GM12891 (cell line): ENCODE results near the gene STOML1.

Experiments used
- POLR2A ChIP-seq: IDR thresholded peaks from 2 replicates; pipeline ENCODE4 v1.6.1; 2011; ENCODE audit warnings: low read depth, low read length, control low read depth
- POLR2AphosphoS5 ChIP-seq: IDR thresholded peaks from 2 replicates; pipeline ENCODE4 v1.6.1; 2011; ENCODE audit warnings: low read depth, low read length, control low read depth
- SPI1 ChIP-seq: IDR thresholded peaks from 2 replicates; pipeline ENCODE4 v1.6.1; 2011; ENCODE audit warnings: low read depth, low read length, control low read depth
- TAF1 ChIP-seq: IDR thresholded peaks from 2 replicates; pipeline ENCODE4 v1.6.1; 2011; ENCODE audit warnings: low read depth, low read length, control low read depth

DNA sequence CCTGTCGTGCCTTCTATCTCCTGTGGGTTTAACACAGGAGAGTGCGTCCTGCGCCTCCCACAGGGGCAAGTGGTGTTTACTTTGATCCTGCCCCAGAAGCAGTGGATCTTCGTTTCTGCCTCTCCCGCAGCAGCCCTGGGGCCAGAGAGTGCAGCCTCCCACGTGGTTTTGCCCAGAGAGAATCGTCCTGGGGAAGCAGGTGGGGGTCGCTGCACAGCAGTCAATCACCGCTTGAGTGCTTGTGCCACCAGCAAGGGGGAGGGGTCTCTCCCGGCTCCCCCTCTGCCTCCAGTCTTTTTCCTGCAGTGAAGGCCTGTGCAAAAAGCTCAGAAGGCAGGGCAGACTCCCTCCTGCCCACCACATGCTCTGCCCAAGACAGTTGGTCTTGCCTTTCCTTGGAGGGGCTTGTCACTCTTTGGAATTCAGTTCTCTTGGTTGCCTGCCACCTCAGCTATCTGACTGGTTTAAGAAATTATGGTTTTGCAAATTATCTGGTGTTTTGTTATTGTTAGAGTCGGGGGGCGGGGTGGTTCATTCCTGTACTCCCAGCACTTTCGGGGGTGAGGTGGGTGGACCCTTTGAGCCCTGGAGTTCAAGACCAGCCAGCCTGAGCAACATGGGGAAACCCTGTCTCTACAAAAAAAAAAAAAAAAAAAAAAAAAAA lies 26.9 kb downstream of the STOML1 start:
- TF ChIP-seq POLR2A (no peak), TAF1 (no peak), POLR2AphosphoS5 (no peak), SPI1 (no peak)
